ENCODE data around the gene VAV2. TPM values are rescaled to one million over a fixed set of nuclear protein-coding genes. Genes with fewer than 3 reads are reported as not detected.

The VAV2 gene
- total RNA-seq, 1 donor from 2014 or later = 80.6 TPM

DNA sequence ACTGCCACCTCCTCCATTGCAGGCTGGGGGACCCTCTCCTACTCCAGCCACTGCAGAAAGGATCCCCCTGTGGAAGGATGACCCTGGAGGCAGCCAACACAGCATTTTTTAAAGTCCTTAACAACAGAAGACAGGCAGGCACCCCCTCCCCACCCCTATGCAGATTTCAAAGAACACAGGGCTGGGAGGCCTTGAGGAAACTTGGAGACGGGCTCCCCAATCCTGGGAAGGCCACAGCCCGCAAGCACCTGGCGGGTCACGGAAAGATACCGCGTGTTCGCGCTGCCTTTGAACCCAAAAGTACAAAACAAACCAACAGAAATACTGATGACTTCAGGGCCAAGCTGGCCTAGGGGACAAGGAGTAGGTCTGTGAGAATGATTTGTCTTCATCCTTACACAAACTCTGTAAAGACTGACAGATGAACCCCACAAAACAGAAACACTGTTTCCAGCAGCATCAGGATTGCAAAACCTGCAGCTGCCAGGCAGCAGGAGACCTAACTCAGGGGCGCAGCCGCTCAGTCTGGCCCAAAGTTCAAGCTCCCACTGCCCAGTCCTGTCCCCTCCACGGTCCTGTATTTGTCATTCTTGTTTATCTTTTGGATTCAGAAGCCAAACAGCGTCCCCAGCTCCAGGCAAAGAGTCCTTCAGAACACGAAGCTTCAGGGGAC, 13.8 kb downstream of the VAV2 start:
- Mint-ChIP-seq H3K9me3 (ENCODE audit: low read depth) (no peaks in the 10 kb centered on the region), H3K27me3 (no peaks in the 10 kb centered on the region), H3K4me1 (ENCODE audit: low read depth) (peaks cover 48% of the 10 kb centered on the region), H3K4me3 (ENCODE audit: low read depth) (no peak overlapping the region), H3K36me3 (ENCODE audit: insufficient read depth) (no peaks in the 10 kb centered on the region), H3K27ac (peak overlapping the region; percentile 69)
- no peak for DNase-seq (ENCODE audit: low spot score, unreplicated experiment)
- no peak for TF ChIP-seq CTCF (IDR thresholded peaks at IDR 0.05; ENCODE audit: unreplicated experiment)

- H3K27ac Mint-ChIP-seq = peak overlapping the region; percentile 52
- no peak for DNase-seq (ENCODE audit: low spot score, unreplicated experiment)
These were observed 14.5 kb downstream of the VAV2 start for GRCh38 chr9:133977421-133978201.

GRCh38 chr9:133976887-133977286, 15.2 kb downstream of the VAV2 start:
- Mint-ChIP-seq H3K4me1 (ENCODE audit: low read depth) (peaks cover 55% of the 10 kb centered on the region), H3K27me3 (no peaks in the 10 kb centered on the region), H3K27ac (no peak overlapping the region), H3K4me3 (ENCODE audit: low read depth) (no peak overlapping the region), H3K9me3 (ENCODE audit: low read depth) (no peaks in the 10 kb centered on the region), H3K36me3 (ENCODE audit: insufficient read depth) (no peaks in the 10 kb centered on the region)
- no peak for DNase-seq (ENCODE audit: low spot score, unreplicated experiment)
- no peak for TF ChIP-seq CTCF (IDR thresholded peaks at IDR 0.05; ENCODE audit: unreplicated experiment)

More at GRCh38 chr9:133977421-133978201, 14.5 kb downstream of the VAV2 start:
- Mint-ChIP-seq H3K36me3 (ENCODE audit: insufficient read depth) (no peaks in the 10 kb centered on the region), H3K4me3 (ENCODE audit: low read depth) (no peak overlapping the region), H3K4me1 (ENCODE audit: low read depth) (peaks cover 48% of the 10 kb centered on the region), H3K9me3 (ENCODE audit: low read depth) (no peaks in the 10 kb centered on the region), H3K27me3 (no peaks in the 10 kb centered on the region)
- no peak for TF ChIP-seq CTCF (IDR thresholded peaks at IDR 0.05; ENCODE audit: unreplicated experiment)

DNA sequence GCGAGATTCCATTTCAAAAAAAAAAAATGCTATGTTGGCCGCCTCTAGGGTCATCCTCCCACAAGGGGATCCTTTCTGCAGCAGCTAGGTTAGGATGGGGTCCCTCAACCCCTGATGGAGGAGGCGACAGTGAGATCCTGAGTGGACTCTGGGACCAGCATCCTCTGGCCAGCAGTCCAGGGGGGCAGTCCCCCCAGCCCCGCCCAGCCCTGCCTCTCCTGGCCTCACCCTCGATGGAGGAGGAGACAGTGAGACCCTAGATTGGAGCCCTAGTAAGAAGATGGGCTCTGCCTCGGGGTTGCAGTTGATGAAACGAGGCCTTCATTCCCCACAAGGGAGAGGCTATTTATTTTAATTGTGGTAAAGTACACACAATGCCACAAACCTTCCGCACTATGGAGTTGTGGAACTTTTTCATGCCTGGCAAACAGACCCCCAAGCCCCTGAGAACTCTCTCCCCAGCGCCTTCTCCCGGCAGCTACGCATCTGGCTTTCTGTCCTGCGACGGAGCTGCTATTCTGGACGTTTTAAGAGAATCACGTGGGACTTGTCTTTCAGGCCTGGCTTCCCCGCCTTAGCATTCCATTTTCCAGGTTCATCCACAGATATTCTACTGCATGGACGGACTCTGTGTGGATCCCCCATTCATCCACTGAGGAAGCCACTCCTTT, 15.8 kb downstream of the VAV2 start:
- no peak for DNase-seq (ENCODE audit: low spot score, unreplicated experiment)
- no peak overlapping the region for H3K4me3 Mint-ChIP-seq (ENCODE audit: low read depth)
- H3K4me1 Mint-ChIP-seq (ENCODE audit: low read depth) = peaks cover 58% of the 10 kb centered on the region
- no peak overlapping the region for H3K27ac Mint-ChIP-seq
- H3K27me3 Mint-ChIP-seq = no peaks in the 10 kb centered on the region
- no peaks in the 10 kb centered on the region for H3K9me3 Mint-ChIP-seq (ENCODE audit: low read depth)
- no peak for TF ChIP-seq CTCF (IDR thresholded peaks at IDR 0.05; ENCODE audit: unreplicated experiment)
- H3K36me3 Mint-ChIP-seq (ENCODE audit: insufficient read depth) = no peaks in the 10 kb centered on the region

DNA sequence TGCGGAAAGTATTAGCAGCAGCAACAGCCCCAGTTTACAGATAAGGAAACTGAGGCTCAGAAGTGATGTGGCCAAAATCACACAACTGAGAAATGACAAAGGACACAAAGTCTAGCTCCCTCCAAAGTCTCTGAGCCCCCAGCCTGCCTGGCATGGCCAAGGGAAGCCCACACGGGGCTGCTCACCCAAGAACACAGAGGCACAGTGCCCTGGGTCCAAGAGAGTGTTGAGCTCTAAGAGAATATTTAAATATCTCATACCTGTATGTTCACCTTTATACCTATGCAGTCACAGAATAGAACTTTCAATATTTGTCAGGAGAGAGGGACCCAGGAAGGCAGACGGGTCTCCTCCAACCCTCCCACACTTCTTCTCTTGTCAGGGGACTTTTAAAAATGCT, 16.6 kb downstream of the VAV2 start:
- H3K4me3 Mint-ChIP-seq (ENCODE audit: low read depth) = no peak overlapping the region
- TF ChIP-seq CTCF (IDR thresholded peaks at IDR 0.05; ENCODE audit: unreplicated experiment) = no peak
- H3K27ac Mint-ChIP-seq = no peak overlapping the region
- no peak for DNase-seq (ENCODE audit: low spot score, unreplicated experiment)
- H3K27me3 Mint-ChIP-seq = no peaks in the 10 kb centered on the region
- H3K9me3 Mint-ChIP-seq (ENCODE audit: low read depth) = no peaks in the 10 kb centered on the region
- no peaks in the 10 kb centered on the region for H3K36me3 Mint-ChIP-seq (ENCODE audit: insufficient read depth)
- peaks cover 58% of the 10 kb centered on the region for H3K4me1 Mint-ChIP-seq (ENCODE audit: low read depth)

All from progenitor cell of endocrine pancreas (in vitro differentiated cells).